Measurements from ENCODE around the gene KIAA0513. TPM values are rescaled to one million over a fixed set of nuclear protein-coding genes. Genes with fewer than 3 reads are reported as not detected.

Gene KIAA0513
- total RNA-seq, 1 experiment from 2014 or later, result 6.6 TPM

DNA sequence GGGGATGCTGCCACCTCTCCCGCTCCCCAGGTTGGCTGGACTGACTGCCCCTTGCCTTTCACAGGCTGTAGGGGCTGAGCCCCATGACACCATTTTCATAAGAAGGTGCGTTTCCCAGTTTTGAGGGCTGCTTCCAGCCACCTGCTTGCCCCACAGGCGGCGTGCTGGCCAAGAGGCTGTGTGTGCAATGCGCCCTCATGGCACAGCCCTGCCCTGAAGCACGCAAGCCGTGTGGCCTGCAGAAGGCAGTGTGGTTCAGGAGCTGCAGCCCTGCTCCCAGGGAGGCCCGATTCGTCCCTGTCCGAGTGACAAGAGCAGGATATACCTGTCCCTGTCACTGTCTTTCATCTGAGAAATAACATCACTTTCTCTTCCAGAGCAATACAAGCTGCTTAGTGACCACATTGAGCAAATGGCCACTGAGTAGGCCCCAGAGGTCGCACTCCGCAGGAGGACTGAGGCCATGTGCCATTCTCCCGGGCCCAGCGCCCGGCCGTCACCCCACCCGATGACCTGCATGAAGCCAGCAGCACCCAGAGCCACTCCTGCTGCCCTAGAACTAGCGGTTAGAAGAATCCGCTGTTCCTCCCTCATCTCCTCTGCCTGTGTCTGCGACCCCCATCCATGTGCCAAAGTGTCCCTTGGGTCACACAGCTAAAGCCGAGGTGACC is 60.4 kb downstream of the KIAA0513 start:
- DNase-seq (ENCODE audit: low read depth, low spot score) (no peak), ATAC-seq (no peak)
- BruUV-seq (replicated peaks), result no TSS peak
- peaks cover 0 to 7% of the 10 kb centered on the region in 2 experiments; a peak in 2 of 4 replicates for H3K4me1 ChIP-seq (ENCODE audit: control insufficient read depth in 1 of 2, insufficient read depth in 2 of 2, low read length in 2 of 2)
- H2AFZ ChIP-seq (ENCODE audit: low read depth, low read length, poor library complexity, severe bottlenecking), result no peak overlapping the region
- intact Hi-C loops (cut with micrococcal nuclease), result loop anchor here (2.0 to 5.0 kb wide), 2 partner anchors 61 to 77 kb away; partner anchors contain the start of genes KIAA0513 and ZDHHC7
- ChIA-PET POLR2A (no interaction called here), CTCF (no interaction called here), RAD21 (ENCODE audit: low non-redundant PET in 1 of 2, low total read pairs in 2 of 2, uncharacterized antibody in 2 of 2, unreplicated experiment in 2 of 2) (no interaction called here)
- no peaks in the 10 kb centered on the region for H3K9me2 ChIP-seq (ENCODE audit: insufficient read depth)
- no peak overlapping the region for H3K4me2 ChIP-seq (ENCODE audit: low read length)
- no peak overlapping the region for H3K27ac ChIP-seq (ENCODE audit: low read depth, low read length)
- no peak overlapping the region for H3K9ac ChIP-seq (ENCODE audit: low read length)
- TF ChIP-seq EZH2 (IDR thresholded peaks at IDR 0.05) (no peak), CBX3 (IDR thresholded peaks at IDR 0.05; ENCODE audit: low read depth) (no peak), ZNF274 (IDR thresholded peaks at IDR 0.05; ENCODE audit: low read depth, low read length) (no peak), JUND (IDR thresholded peaks at IDR 0.05) (no peak), REST (IDR thresholded peaks at IDR 0.05; ENCODE audit: low read depth) (no peak), SIN3A (IDR thresholded peaks at IDR 0.05; ENCODE audit: low read depth) (no peak), ELF1 (IDR thresholded peaks at IDR 0.05; ENCODE audit: borderline replicate concordance, low read depth) (no peak), ZBTB33 (IDR thresholded peaks at IDR 0.05; ENCODE audit: extremely low read depth, insufficient replicate concordance, low read length) (no peak), POLR2AphosphoS5 (IDR thresholded peaks at IDR 0.05; ENCODE audit: low read depth, low read length) (no peak), SP1 (IDR thresholded peaks at IDR 0.05; ENCODE audit: low read depth) (no peak), EGR1 (IDR thresholded peaks at IDR 0.05; ENCODE audit: low read depth) (no peak), POLR2A (IDR thresholded peaks at IDR 0.05; ENCODE audit: borderline replicate concordance, extremely low read depth, insufficient read depth, insufficient read length) (no peak), FOSL1 (IDR thresholded peaks at IDR 0.05; ENCODE audit: low read depth) (no peak), ATF3 (IDR thresholded peaks at IDR 0.05) (no peak), SRF (IDR thresholded peaks at IDR 0.05; ENCODE audit: low read depth) (no peak), CEBPB (IDR thresholded peaks at IDR 0.05; ENCODE audit: low read depth) (no peak), MAX (IDR thresholded peaks at IDR 0.05) (no peak), CTCF (IDR thresholded peaks at IDR 0.05 in 2 of 3, conservative IDR thresholded peaks at IDR 0.05 in 1 of 3; ENCODE audit: borderline replicate concordance in 1 of 3, insufficient read depth in 1 of 3, low read depth in 2 of 3, low read length in 2 of 3) (no peak), ZFX (IDR thresholded peaks at IDR 0.05) (no peak)
- no peaks in the 10 kb centered on the region for H3K79me2 ChIP-seq (ENCODE audit: insufficient read depth, low read length)
- no peak overlapping the region for H3K4me3 ChIP-seq (replicated peaks in 1 of 2; ENCODE audit: low read depth in 1 of 2, low read length in 2 of 2)
- H4K20me1 ChIP-seq (ENCODE audit: insufficient read depth), result no peaks in the 10 kb centered on the region
- H3K27me3 ChIP-seq (ENCODE audit: insufficient read depth, low read length), result no peaks in the 10 kb centered on the region
- no peaks in the 10 kb centered on the region for H3K36me3 ChIP-seq (ENCODE audit: control insufficient read depth in 1 of 2, insufficient read depth in 2 of 2, low read length in 2 of 2)
- no peaks in the 10 kb centered on the region for H3K9me3 ChIP-seq (ENCODE audit: control insufficient read depth in 1 of 2, insufficient read depth in 1 of 2, low read depth in 1 of 2, low read length in 2 of 2)
